Smooth muscle cell (in vitro differentiated cells): ENCODE measurements around the gene GPR162. TPM values are rescaled to one million over a fixed set of nuclear protein-coding genes. Genes with fewer than 3 reads are reported as not detected.
A peak's percentile ranks its signal among the peaks of the same experiment; 100 is the strongest.
"Not testable (repeated sequence)": the region's sequence is repeated elsewhere in the genome, so short reads cannot be mapped to it uniquely, and the experiment has no call there.

ENCODE experiments used
- DNase-seq: peaks from one replicate; lab custom pipeline; 2025; ENCODE audit not compliant: unreplicated experiment; lab: John Stamatoyannopoulos, UW
- H2AFZ ChIP-seq: fragments of 200-600 bp; sonication (generic); 2 replicates; pipeline ENCODE4 v1.6.0; 2016; ENCODE audit warnings: antibody characterized with exemption, low read depth, mild to moderate bottlenecking
- H3F3A ChIP-seq: fragments of 200-600 bp; sonication (generic); 2 replicates; pipeline ENCODE4 v1.6.0; 2017; ENCODE audit warnings: antibody characterized with exemption, low read depth
- H3K27ac ChIP-seq: fragments of 200-600 bp; sonication (generic); 2 replicates; pipeline ENCODE4 v1.5.1; 2016; ENCODE audit warnings: low read depth, mild to moderate bottlenecking
- H3K27me3 ChIP-seq: fragments of 200-600 bp; sonication (generic); 2 replicates; pipeline ENCODE4 v1.6.1; 2016; ENCODE audit warnings: low read depth, mild to moderate bottlenecking
- H3K36me3 ChIP-seq: fragments of 200-600 bp; sonication (generic); 2 replicates; pipeline ENCODE4 v1.5.1; 2016; ENCODE audit warnings: low read depth
- H3K4me1 ChIP-seq: fragments of 200-600 bp; sonication (generic); 2 replicates; pipeline ENCODE4 v1.5.1; 2016; ENCODE audit warnings: low read depth
- H3K4me2 ChIP-seq: fragments of 200-600 bp; sonication (generic); 2 replicates; pipeline ENCODE4 v1.6.0; 2016; ENCODE audit warnings: mild to moderate bottlenecking
- H3K4me3 ChIP-seq: fragments of 200-600 bp; sonication (generic); 2 replicates; pipeline ENCODE4 v1.5.1; 2016; ENCODE audit warnings: mild to moderate bottlenecking
- H3K79me2 ChIP-seq: fragments of 200-600 bp; sonication (generic); 2 replicates; pipeline ENCODE4 v1.6.0; 2016; ENCODE audit warnings: low read depth, mild to moderate bottlenecking
- H3K9ac ChIP-seq: fragments of 200-600 bp; sonication (generic); 2 replicates; pipeline ENCODE4 v1.6.0; 2016; ENCODE audit warnings: low read depth
- H3K9me3 ChIP-seq: fragments of 200-600 bp; sonication (generic); replicated peaks from 2 replicates; pipeline ENCODE4 v1.5.1; 2016; ENCODE audit warnings: low read depth
- H4K20me1 ChIP-seq: fragments of 200-600 bp; sonication (generic); 2 replicates; pipeline ENCODE4 v1.6.0; 2016; ENCODE audit warnings: low read depth
- WGBS: methylation state at CpG from one replicate; pipeline ENCODE4 v1.1.7; 2016; ENCODE audit warnings: low lambda C conversion rate; 5-methylcytosine and 5-hydroxymethylcytosine counted together
- polyA plus RNA-seq: library from polyadenylated mRNA; unstranded; fragments of >200 nt; fragmentation: Nextera tagmentation; extraction: Ambion mirVana; gene quantifications from 2 replicates; pipeline ENCODE4 v1.2.1, GENCODE V29; 2016
- total RNA-seq: library from RNA; depleted of rRNA; stranded (reverse); fragments of >200 nt; gene quantifications from 2 replicates; pipeline ENCODE4 v1.2.3, GENCODE V29; 2014
- TF ChIP-seq, protein P1 (sequence below): fragments of 200-600 bp; sonication (generic); IDR thresholded peaks from 2 replicates; pipeline ENCODE4 v1.5.1; 2017; ENCODE audit warnings: borderline replicate concordance, mild to moderate bottlenecking, antibody characterized with exemption; ENCODE audit not compliant: insufficient read depth, poor library complexity, severe bottlenecking

Gene GPR162
- total and polyA plus RNA-seq, 2 experiments from 2014 or later: 0.76 to 2.1 TPM

DNA sequence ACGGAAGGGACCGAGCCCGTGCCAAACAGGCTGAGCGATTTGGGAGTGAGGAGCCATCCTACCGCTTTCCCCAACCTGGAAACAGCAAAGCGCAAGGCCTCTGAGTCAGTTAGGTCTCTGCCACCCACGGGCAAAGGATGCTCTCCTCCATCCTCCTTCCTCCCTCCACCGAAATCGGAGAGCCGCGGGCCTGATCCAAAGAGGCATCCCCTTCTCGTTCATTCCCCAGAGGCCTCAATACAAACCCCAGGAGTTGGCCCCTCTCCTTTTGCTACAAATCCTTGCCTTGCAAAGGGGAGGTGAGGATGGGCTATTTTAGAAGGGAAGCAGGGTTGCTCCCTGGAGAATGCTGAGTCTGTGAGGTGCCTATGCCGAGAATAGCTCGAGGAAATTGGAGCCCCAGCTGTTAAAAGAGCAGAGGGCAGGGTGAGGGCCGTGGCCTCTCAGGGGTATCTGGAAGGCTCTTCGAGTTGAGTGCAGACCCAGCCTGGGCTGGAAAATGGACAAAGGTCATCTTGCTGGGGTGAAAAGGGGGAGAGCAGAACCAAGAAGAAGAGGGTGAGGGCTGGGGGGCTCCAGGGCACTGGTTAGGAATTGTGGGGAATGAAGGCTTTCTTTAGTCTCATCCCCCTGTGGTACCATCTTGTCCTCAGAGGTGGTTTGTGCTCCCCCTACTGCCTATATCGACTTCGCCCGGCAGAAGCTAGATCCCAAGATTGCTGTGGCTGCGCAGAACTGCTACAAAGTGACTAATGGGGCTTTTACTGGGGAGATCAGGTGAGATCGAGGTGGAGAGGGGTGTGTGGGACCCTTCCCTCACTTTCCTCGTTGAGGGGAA lies 46.8 kb downstream of the GPR162 start:
- 5% methylated on average over 22 of the region's 22 CpGs for WGBS
- Histone ChIP-seq H2AFZ (no peak overlapping the region), H3K36me3 (no peaks in the 10 kb centered on the region), H3K27ac (peak overlapping the region; percentile 76), H3K79me2 (peaks cover 20% of the 10 kb centered on the region), H3K4me2 (peak overlapping the region; percentile 97), H4K20me1 (peaks cover 47% of the 10 kb centered on the region), H3K9ac (peak overlapping the region; percentile 94), H3K27me3 (no peaks in the 10 kb centered on the region), H3K4me1 (peaks cover 8% of the 10 kb centered on the region), H3K4me3 (peak overlapping the region; percentile 99), H3K9me3 (no peaks in the 10 kb centered on the region), H3F3A (peaks cover 53% of the 10 kb centered on the region)
- DNase-seq: no peak
- TF ChIP-seq, protein P1, sequence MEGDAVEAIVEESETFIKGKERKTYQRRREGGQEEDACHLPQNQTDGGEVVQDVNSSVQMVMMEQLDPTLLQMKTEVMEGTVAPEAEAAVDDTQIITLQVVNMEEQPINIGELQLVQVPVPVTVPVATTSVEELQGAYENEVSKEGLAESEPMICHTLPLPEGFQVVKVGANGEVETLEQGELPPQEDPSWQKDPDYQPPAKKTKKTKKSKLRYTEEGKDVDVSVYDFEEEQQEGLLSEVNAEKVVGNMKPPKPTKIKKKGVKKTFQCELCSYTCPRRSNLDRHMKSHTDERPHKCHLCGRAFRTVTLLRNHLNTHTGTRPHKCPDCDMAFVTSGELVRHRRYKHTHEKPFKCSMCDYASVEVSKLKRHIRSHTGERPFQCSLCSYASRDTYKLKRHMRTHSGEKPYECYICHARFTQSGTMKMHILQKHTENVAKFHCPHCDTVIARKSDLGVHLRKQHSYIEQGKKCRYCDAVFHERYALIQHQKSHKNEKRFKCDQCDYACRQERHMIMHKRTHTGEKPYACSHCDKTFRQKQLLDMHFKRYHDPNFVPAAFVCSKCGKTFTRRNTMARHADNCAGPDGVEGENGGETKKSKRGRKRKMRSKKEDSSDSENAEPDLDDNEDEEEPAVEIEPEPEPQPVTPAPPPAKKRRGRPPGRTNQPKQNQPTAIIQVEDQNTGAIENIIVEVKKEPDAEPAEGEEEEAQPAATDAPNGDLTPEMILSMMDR: no peak

DNA sequence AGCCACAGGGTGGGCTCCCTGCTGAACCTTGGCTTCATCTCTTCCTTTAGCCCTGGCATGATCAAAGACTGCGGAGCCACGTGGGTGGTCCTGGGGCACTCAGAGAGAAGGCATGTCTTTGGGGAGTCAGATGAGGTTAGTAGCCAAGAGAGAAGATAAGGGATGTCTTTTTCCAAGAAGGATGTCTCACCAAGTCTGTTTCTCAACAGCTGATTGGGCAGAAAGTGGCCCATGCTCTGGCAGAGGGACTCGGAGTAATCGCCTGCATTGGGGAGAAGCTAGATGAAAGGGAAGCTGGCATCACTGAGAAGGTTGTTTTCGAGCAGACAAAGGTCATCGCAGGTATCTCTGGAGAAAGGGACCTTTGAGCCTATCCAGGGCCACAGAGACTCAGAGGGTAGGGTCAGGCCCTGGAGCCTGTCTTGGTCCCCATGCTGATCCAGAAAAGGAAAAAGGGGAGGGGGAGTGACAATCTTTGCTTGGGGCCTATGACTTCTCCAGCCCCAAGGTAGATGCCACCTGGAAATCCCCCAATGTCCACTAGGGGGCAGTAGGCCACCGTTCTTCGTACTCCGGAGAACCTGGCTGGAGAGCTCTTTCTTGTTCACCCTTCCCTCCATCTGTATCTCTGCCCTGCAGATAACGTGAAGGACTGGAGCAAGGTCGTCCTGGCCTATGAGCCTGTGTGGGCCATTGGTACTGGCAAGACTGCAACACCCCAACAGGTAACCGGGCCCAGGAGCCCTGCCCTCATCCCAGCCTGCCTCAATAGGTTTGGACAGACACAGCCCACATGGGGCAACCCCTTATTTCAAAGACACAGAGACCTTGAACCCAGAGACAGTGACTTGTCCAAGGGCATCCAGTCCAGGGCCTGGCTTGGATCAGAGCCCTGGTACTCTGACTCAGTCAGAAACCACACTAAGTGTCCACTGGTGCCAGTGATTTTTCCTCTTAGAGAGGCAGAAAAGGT lies 47.7 kb downstream of the GPR162 start:
- H3K9me3 ChIP-seq: no peaks in the 10 kb centered on the region
- H3K4me3 ChIP-seq: peak overlapping the region; percentile 99
- H4K20me1 ChIP-seq: peaks cover 47% of the 10 kb centered on the region
- DNase-seq: peak; percentile 19
- H3K79me2 ChIP-seq: peaks cover 20% of the 10 kb centered on the region
- H3K27me3 ChIP-seq: no peaks in the 10 kb centered on the region
- no peak overlapping the region for H2AFZ ChIP-seq
- peaks cover 50% of the 10 kb centered on the region for H3F3A ChIP-seq
- 44% methylated on average over 12 of the region's 12 CpGs for WGBS
- H3K27ac ChIP-seq: peak overlapping the region; percentile 76
- peaks cover 8% of the 10 kb centered on the region for H3K4me1 ChIP-seq
- H3K9ac ChIP-seq: no peak overlapping the region
- H3K36me3 ChIP-seq: no peaks in the 10 kb centered on the region
- TF ChIP-seq, protein P1: peak; percentile 93
- peak overlapping the region; percentile 97 for H3K4me2 ChIP-seq

DNA sequence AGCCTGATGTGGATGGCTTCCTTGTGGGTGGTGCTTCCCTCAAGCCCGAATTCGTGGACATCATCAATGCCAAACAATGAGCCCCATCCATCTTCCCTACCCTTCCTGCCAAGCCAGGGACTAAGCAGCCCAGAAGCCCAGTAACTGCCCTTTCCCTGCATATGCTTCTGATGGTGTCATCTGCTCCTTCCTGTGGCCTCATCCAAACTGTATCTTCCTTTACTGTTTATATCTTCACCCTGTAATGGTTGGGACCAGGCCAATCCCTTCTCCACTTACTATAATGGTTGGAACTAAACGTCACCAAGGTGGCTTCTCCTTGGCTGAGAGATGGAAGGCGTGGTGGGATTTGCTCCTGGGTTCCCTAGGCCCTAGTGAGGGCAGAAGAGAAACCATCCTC lies 48.7 kb downstream of the GPR162 start:
- not testable (repeated sequence) for H3K4me2 ChIP-seq, H3K27me3 ChIP-seq, H3K27ac ChIP-seq, H2AFZ ChIP-seq, H3K4me1 ChIP-seq, H3K9me3 ChIP-seq, H3K4me3 ChIP-seq, H3K9ac ChIP-seq, DNase-seq, H3K36me3 ChIP-seq
- peaks cover 47% of the 10 kb centered on the region for H4K20me1 ChIP-seq
- 94% methylated on average over 4 of the region's 4 CpGs for WGBS
- H3F3A ChIP-seq: peaks cover 44% of the 10 kb centered on the region
- H3K79me2 ChIP-seq: peaks cover 20% of the 10 kb centered on the region
